ENCODE measurements around the gene ANKLE2.

Gene ANKLE2

GRCh38 chr12:132677492-132677891 is 84.1 kb downstream of the ANKLE2 start:
- DNase-seq: no peak

GRCh38 chr12:132675757-132676432 is 85.7 kb downstream of the ANKLE2 start:
- no peak for DNase-seq

Data from 8988T (cell line).